SH-SY5Y (cell line): ENCODE measurements around the gene SLCO3A1.

ENCODE experiments used
- GATA2 ChIP-seq: IDR thresholded peaks from 2 replicates; pipeline ENCODE4 v1.6.1; 2011; ENCODE audit warnings: mild to moderate bottlenecking, low read depth, low read length
- GATA3 ChIP-seq: IDR thresholded peaks from 2 replicates; pipeline ENCODE4 v1.6.1; 2011; ENCODE audit warnings: low read depth, mild to moderate bottlenecking, low read length, moderate library complexity

DNA sequence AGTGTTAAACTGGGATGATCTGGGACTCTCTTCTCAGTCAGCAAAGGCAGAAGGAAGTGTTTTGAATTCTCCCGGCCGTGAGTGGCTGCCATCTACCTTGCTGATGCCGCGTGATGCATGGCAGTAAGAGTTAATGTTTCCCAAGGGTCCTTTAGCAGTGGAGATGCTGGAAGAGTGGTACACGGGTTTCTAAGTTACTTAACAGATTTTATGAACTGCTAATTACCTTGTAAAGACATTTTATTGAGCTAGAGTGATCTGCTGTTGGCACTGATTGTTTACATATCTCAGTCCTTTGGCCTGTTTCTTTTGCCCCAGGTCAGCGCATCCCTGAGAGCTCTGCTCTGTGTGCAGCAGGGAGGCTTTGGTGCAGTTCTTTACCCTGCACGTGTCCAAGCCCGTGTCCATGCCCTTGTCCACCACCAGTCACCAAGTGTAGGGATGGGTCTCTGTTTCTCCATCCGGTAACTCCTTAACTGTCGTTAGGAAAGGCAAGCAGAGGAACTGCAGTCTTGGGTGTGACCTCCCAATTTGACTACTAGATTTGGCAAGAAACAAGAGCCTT, 172.3 kb downstream of the SLCO3A1 start:
- TF ChIP-seq GATA3 (no peak), GATA2 (no peak)
